SH-SY5Y (cell line): ENCODE measurements around the gene OR2A12.

Experiments
- GATA2 ChIP-seq: IDR thresholded peaks from 2 replicates; pipeline ENCODE4 v1.6.1; 2011; ENCODE audit warnings: mild to moderate bottlenecking, low read depth, low read length
- GATA3 ChIP-seq: IDR thresholded peaks from 2 replicates; pipeline ENCODE4 v1.6.1; 2011; ENCODE audit warnings: low read depth, mild to moderate bottlenecking, low read length, moderate library complexity

DNA sequence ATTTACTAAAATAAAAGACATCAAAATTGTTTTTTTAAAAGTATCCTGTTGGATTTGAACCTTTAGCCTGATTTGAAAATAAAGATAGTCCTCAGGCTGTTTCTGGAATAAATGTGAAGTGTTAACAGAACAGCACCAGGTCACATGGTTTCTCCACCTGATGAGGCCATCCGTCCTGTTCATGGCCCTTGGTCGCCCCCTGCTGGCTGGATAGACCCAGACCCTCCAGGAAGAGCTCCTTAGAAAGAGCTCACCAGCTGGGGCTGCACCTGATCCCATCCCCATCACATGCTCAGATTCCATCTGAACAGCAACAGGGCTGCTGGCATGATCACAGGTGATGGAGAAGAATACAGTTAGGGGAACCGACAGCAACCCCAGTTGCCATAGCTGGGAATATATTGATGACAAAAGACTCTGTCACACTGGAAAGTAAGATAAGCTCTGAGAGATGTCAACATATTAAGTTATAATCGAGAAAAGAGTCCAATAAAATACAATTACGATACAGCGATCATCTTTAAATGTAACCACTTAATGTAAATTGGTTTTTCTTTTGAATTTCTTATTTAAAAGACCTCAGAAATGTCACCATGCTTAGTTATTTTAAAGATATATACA, 41.7 kb downstream of the OR2A12 start:
- TF ChIP-seq GATA3, result no peak
- no peak for TF ChIP-seq GATA2
